Fibroblast of pulmonary artery (primary cell): Measurements from ENCODE around the gene SPACDR.
"Not testable (repeated sequence)": the region's sequence is repeated elsewhere in the genome, so short reads cannot be mapped to it uniquely, and the experiment has no call there.

Experiments
- DNase-seq: peaks from one replicate; pipeline ENCODE4 v3.0.0-alpha.2; 2010; ENCODE audit warnings: low read depth
- H3K4me3 ChIP-seq: replicated peaks from 2 replicates; pipeline ENCODE4 v1.5.1; 2011; ENCODE audit warnings: low read depth, mild to moderate bottlenecking, control low read depth, low read length, moderate library complexity
- TF ChIP-seq, protein P1 (sequence below): IDR thresholded peaks from 2 replicates; pipeline ENCODE4 v1.5.1; 2011; ENCODE audit warnings: mild to moderate bottlenecking, control low read depth, low read length, inconsistent platforms; ENCODE audit errors: missing control alignments

SPACDR gene

DNA sequence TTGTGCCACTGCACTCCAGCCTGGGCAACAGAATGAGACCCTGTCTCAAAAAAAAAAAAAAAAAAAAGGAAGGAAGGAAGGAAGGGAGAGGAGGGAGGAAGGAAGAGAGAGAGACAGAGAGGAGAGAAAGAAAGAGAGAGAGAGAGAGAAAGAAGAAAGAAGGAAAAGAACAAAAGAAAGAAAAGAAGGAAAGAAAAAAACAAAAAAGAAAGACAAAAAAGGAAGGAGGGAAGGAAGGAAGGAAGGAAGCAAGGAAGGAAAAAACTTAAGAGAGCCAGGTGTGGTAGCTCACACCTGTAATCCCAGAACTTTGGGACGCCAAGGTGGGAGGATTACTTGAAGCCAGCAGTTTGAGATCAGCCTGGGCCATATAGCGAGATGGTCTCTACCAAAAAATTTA, 731 bp upstream of the SPACDR start:
- no peak overlapping the region for H3K4me3 ChIP-seq
- TF ChIP-seq, protein P1, sequence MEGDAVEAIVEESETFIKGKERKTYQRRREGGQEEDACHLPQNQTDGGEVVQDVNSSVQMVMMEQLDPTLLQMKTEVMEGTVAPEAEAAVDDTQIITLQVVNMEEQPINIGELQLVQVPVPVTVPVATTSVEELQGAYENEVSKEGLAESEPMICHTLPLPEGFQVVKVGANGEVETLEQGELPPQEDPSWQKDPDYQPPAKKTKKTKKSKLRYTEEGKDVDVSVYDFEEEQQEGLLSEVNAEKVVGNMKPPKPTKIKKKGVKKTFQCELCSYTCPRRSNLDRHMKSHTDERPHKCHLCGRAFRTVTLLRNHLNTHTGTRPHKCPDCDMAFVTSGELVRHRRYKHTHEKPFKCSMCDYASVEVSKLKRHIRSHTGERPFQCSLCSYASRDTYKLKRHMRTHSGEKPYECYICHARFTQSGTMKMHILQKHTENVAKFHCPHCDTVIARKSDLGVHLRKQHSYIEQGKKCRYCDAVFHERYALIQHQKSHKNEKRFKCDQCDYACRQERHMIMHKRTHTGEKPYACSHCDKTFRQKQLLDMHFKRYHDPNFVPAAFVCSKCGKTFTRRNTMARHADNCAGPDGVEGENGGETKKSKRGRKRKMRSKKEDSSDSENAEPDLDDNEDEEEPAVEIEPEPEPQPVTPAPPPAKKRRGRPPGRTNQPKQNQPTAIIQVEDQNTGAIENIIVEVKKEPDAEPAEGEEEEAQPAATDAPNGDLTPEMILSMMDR: no peak
- DNase-seq: no peak

DNA sequence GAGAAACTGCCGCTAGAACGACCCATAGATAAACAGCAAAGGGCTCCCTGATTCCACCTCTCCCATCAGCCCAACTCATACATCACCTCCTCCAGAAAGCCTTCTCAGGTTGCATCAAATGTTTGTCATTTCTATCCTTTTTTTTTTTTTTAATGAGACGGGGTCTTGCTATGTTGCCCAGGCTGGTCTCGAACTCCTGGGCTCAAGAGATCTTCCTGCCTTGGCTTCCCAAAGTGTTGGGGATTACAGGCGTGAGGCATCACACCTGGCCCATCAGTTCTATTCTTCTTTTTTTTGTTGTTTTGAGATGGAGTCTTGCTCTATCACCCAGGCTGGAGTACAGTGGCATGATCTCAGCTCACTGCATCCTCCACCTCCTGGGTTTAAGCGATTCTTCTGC, 7.0 kb downstream of the SPACDR start:
- DNase-seq: no peak
- no peak overlapping the region for H3K4me3 ChIP-seq
- TF ChIP-seq, protein P1: no peak

DNA sequence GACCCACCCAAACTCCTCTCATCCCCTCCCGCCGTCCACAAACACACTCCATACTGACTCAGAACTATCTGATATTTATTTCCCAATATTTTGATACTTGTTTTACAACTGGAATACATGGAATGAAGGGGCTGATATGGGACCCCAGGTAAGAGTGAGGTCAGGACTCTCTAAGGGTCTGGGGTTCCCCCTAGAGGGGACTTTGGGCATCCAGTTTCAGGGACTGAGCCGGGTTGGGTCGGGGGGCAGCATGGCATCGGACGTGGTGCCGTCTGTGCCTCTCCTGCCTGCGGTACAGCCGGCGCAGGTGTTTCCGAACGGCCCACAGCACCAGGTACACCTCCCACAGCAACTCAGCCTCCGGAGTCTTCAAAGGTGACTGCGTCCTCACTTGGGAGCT, 7.5 kb downstream of the SPACDR start:
- TF ChIP-seq, protein P1: no peak
- no peak for DNase-seq
- H3K4me3 ChIP-seq: no peak overlapping the region

DNA sequence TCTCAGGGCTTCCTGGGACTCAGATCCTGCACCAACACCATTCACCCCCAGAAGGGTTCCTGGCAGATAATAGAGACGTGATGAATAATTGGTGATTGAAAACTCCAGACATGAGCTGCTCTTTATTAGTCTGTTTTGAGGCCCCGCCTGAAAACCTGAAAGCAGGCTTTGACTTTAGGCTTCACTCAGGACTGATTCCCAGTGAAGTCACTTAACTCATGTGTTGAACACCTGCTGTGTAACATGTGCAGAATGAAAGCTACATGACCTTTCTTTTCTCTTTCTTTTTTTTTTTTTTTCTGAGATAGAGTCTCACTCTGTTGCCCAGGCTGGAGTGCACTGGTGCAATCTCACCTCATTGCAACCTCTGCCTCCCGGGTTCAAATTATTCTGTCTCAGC, 8.9 kb downstream of the SPACDR start:
- TF ChIP-seq, protein P1: no peak
- no peak for DNase-seq
- no peak overlapping the region for H3K4me3 ChIP-seq

DNA sequence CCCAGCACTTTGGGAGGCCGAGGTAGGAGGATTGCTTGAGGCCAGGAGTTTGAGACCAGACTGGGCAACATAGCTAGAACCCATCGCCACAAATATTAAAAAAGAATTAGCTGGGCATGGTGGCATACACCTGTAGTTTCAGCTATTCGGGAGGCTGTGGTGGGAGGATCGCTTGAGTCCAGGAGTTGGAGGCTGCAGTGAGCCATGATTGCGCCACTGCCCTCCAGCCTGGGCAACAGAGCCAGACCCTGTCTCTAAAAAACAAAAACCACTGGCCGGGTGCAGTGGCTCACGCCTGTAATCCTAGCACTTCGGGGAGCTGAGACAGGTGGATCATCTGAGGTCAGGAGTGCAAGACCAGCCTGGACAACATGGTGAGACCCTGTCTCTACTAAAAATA, 10.2 kb downstream of the SPACDR start:
- H3K4me3 ChIP-seq, DNase-seq: not testable (repeated sequence)

DNA sequence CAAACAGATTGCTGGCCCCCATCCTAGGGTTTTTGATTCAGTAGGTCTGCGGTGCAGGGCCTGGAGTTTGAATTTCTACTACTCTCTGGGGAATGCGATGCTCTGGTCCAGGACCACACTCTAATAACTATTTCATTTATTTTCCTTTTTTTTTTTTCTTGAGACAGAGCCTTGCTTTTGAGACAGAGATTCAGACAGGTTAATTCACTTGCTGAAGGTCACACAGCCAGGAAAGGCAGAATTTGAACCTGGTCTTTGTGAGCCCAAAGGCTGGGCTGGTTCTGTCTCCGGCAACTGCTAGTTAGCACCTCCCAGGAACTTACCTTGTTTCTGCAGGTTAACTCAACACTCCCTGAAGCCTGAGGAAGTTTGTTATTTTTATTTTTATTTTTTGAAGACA, 11.5 kb downstream of the SPACDR start:
- no peak overlapping the region for H3K4me3 ChIP-seq
- DNase-seq: no peak
- TF ChIP-seq, protein P1: no peak

DNA sequence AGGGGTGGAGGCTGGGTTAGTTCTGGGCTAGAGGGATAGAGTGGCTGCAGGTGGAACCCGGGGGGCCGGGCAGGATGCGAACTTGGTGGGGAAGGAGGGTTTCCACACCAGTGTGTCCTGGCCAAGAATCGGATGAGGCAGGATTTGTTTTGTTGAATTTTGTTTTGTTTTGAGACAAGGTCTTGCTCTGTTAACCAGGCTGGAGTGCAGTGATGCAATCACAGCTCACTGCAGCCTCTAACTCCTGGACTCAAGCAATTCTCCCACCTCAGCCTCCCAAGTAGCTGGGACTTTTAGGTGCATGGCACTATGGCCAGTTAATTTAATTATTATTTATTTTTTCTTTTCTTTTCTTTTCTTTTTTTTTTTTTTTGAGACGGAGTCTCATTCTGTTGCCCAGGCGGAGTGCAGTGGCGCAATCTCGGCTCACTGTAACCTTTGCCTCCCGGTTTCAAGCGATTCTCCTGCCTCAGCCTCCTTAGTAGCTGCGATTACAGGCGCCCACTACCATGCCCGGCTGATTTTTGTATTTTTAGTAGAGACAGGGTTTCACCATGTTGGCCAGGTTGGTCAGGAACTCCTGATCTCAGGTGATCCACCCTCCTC, 14.8 kb downstream of the SPACDR start:
- TF ChIP-seq, protein P1: no peak
- no peak overlapping the region for H3K4me3 ChIP-seq
- no peak for DNase-seq

DNA sequence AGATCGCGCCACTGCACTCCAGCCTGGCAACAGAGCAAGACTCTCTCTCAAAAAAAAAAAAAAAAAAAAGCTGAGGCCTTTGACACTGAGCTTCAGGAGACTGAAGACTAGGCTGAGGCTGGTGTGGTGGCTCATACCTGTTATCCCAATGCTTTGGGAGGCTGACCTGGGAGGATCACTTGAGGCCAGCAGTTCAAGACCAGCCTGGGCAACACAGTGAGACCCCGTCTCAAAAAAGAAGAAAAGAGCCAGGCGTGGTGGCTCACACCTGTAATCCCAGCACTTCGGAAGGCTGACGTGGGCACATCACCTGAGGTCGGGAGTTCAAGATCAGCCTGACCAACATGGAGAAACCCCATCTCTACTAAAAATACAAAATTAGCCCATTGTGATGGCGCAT, 16.7 kb downstream of the SPACDR start:
- not testable (repeated sequence) for DNase-seq

More for the DNA sequence above, 16.7 kb downstream of the SPACDR start:
- not testable (repeated sequence) for H3K4me3 ChIP-seq
